Renal pelvis (tissue), 4 donors: ENCODE measurements around the gene WDR87. TPM values are rescaled to one million over a fixed set of nuclear protein-coding genes. Genes with fewer than 3 reads are reported as not detected.
A peak's percentile ranks its signal among the peaks of the same experiment; 100 is the strongest.
"Not testable (repeated sequence)": the region's sequence is repeated elsewhere in the genome, so short reads cannot be mapped to it uniquely, and the experiment has no call there.

Experiments used
- DNase-seq: peaks from one replicate; pipeline ENCODE4 v3.0.0-alpha.2; 2013
- polyA plus RNA-seq, 3 donors: library from polyadenylated mRNA; unstranded; fragments of 120-200 nt; gene quantifications; one replicate each; pipeline ENCODE4 v1.2.1, GENCODE V29; 2013; ENCODE audit not compliant: insufficient read length in 3 of 3

Gene WDR87
- polyA plus RNA-seq, 3 donors = 0.01 to 0.04 TPM; not detected in 1

GRCh38 chr19:37931881-37932655, 25.7 kb upstream of the WDR87 start:
- peak; percentile 86 for DNase-seq

GRCh38 chr19:37930416-37930815, 24.0 kb upstream of the WDR87 start:
- no peak for DNase-seq

GRCh38 chr19:37929355-37929923, 23.0 kb upstream of the WDR87 start:
- no peak for DNase-seq

DNA sequence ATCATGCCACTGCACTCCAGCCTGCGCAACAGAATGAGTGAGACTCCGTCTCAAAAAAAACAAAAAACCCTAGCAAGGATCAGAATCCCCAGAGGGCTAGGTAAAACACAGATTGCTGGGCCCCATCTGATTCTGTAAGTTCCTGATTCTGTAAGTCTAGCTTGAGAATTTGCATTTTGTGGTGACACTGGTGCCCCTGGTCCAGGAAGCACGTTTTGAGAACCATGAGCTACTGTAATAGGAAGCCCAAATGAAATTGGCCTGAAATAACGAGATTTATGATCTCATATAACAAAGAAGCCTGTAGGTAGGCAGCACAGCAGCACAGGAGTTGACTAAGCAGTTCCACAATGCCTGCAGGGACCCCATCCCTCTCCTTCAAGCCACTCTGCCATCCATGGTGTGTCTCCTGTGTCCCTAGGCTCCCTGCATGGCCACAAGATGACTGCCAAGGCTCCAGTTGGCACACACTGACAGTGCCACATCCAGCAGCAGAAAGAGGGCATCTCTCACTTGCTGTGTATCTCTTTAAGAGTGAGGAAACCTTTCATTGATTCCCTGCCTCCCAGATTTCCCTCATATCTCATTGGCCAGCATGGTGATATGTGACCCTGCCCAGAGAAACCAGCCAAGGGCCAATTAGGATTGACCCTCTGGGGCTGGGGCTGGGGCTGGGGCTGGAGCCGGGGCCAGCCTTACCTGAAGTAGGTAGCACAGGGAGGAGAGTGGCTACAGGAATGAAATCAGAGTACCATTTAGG, 22.3 kb upstream of the WDR87 start:
- DNase-seq = no peak

GRCh38 chr19:37926711-37927110, 20.3 kb upstream of the WDR87 start:
- no peak for DNase-seq

DNA sequence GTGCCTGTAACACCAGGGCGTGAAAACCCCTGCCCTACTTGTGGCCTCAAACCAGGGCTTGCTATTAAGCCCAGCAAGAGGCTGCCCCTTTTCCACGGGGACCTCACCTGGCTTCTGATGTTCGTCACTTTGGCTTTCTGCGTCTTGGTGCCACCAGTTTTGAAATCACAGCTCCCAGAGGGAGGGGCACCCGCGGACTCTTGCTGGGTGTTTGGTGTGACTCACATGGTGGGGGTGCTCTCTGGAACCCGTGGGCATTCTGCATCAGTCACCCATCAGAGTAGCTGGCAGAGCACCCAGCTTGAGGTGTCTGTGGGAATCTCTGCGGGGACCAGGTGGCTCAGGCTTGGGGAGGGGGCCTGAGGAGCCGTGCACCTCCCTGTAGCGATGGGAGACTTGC, 19.9 kb upstream of the WDR87 start:
- DNase-seq = no peak

DNA sequence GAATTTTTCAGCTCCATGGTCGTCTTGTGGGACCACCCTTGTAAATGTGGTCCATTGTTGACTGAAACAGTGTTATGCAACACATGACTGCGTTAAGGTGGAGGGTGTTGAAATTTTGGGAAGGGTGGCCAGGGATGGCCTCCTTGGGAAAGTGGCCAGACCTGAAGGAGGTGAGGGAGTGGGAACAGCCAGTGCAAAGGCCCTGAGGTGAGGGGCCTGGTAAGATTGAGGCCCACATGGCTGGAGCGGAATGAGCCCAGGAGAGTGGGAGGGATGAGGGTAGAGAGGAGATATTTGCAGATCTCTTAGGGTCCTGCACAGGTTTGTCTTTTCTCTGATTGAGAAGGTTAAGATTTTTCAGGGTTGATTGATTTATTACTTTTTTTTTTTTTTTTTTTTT, 18.8 kb upstream of the WDR87 start:
- DNase-seq = no peak

DNA sequence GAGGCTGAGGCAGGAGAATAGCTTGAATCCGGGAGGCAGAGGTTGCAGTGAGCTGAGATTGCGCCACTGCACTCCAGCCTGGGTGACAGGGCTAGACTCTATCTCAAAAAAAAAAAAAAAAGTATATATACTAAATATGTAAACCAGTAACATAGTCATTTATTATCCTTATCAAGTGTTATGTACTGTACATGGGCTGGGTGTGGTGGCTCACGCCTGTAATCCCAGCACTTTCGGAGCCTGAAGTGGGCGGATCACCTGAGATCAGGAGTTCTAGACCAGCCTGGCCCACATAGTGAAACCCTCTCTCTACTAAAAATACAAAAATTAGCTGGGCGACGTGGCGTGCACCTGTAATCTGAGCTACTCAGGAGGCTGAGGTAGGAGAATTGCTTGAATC, 18.2 kb upstream of the WDR87 start:
- not testable (repeated sequence) for DNase-seq

DNA sequence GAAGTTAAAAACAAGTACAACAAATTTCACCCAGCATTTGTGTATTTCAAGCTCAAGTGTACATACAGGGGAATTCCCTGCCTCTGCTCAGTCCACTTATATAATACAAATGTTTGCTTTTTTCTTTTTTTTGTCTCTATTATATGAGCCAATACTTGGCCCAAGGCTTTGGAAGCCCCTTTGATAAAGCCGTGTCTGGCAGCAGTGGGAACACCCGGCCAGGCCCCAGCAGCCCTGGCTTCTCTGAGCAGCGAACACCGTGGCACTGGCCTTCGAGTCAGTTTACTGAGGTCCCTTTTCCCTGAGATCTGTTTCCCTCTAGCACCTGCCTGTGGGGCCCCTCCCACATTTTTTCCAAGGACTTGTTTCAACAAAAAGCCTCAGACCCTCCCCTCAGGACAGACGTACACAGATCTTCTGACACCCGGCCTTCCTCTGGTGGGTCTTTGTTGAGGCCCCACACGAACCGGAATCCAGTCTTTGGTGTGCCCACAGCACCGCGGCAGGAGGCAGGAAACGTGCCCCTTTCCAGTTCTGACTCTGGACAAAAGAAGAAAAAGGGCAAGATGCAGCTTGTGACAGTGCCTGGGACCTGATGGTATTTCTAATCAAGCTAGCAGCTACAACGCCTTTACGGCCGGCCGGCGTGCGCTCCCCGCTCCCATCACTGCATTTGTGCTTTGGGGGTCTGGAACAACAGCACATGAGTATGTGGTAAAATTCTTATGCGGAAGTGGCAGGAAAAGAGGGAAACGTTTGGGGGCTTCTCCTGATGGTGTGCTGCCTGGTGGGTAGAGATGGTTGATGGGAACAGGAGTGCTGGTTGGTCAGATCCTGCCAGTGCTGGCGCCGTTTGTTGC, 14.4 kb upstream of the WDR87 start:
- no peak for DNase-seq

DNA sequence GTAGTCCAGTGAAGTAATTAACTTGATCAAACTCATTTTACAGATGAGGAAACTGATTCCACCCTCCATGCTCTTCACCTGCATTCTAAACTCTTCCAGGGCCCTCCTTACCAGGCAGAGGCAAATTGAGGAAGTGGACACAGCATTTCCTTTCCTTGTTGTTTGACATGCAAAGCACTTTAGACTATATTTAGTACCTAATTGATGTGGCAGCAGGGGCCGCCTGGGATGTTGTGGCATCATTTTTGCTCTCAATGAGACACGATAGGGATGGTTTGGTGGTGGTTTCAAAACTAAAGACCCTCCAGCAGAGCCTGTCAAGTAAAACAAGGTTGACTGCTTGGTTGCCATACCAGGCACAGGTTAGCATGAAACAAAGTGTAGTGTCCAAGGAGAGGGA, 8.5 kb upstream of the WDR87 start:
- no peak for DNase-seq

DNA sequence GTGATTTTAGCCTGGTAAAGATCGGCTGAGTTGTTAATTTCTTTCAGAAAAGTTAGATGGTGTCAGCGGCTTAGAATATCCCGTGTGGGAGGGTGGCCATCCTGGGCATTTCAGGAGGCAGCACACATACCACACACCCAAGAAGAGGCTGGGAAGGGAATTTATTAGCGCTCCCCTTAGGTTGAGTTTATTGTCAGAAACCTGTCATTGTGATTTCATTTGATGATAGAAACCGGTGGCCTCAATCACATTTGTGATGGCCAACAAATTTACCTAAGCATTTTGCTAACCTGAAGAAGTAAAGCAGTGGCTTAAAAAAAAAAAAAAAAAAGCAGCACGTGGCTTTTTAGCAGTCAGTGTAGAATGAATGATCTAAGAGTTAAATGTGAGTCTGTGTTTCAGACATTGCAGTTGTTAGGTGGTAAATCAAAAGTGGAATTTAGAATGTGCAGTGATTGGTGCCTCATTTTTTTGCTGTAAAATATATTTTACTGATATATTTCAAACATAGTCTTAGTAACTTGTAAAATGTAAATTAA, 3.3 kb upstream of the WDR87 start:
- DNase-seq = no peak

- DNase-seq = no peak
These were observed 1.5 kb upstream of the WDR87 start for GRCh38 chr19:37907735-37908455.

DNA sequence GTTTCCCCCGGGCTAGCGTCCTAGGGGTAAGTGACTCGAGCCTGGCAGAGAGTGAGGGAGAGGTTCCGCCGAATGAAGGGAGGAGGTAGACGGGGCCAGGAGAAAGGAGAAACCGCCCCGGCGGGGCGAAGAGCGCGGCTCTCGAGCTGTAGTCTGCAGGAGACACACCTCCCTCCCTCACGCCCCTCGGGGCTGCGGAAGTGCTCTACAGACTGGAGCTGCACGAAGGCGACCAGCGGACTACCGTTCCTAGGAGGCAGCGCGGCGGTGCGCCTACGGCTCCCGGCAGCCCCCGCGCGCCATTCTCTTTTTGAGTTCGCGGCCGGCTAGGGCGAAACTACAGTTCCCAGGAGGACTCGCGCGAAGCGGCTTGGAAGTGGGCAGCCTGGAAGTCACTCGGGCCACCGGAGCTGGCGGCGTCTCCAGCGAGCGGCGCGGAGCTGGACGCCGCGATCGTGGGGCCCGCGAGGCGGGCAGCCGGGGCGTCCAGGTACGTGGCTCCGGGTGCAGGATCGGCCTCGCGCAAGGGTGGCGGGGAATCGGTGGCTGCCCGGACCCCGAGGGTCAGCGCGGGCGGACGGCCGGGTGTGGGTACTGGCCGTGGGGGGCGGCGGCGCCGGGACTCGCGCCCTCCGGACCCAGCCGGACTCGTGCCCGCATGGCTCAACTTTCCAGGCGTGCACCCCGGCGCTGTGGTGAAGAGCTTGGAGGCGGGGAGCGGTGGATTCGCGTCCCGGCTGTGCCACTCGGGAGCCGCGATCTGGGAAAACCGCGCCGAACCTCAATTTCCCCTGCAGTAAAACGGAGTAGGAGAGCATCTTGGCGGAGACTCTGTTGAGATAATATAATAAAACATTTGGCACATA, 708 bp upstream of the WDR87 start, which contains the start of gene SIPA1L3:
SIPA1L3 (plus strand) TSS at position 340 of the 866 bp plus-strand sequence. CDS start 174,358 bp downstream, outside the sequence.
- DNase-seq = peak; percentile 97

DNA sequence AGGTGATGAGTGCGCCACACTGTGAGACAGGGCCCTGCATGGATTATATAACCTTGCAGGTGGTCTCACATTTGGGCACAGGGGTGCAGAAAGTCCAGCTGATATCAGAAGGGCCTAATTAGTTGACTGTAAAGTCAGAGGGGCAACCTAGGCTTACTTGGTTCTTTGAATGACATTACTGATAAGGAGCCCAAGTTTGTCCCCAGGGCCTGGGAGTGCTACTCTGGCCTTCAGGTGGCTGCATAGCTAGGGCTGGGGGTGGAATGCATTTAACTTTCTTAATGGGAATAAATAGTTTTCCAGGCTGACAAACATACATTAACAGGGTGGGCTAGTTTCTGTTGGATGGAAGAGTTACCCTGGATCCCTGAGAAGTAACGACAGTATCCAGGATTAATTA, 3.3 kb downstream of the WDR87 start:
- no peak for DNase-seq

DNA sequence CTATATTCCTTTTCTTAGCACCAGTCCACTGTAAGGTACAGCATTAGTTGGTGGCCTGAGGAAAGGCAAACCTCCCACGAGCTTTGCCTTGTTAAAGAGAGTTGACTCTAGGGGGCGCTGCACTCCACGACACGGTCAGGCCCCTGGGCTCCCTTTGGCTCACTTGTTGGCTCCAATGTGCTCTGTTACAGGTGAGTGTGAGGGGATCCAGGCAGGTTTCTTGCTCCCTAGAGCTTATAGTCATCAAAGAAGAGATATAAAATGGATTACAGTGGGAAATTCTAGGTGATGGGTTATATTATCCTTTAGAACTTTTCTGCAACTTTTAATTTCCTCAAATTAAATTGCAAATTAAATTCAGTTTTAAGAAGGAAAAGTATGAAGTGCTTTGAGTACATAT, 3.7 kb downstream of the WDR87 start:
- DNase-seq = peak; percentile 79

DNA sequence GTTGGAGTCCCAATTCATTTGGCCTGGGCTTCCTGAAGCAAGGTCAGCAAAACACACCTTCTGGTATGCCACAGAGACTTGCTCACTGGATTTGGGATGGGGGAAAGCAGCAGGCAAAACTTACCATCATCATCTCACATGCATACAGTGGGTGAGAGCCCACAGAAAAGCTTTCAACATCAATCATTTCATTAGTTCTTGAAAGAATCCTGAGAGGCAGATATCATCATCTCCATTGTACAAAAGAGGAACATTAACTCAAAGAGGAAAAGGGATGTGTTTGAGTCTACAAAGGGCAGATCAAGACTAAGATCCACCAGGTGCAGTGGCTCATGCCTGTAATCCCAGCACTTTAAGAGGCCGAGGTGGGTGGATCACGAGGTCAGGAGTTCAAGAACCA, 6.4 kb downstream of the WDR87 start:
- DNase-seq = no peak

GRCh38 chr19:37899453-37899852, 6.9 kb downstream of the WDR87 start:
- no peak for DNase-seq

DNA sequence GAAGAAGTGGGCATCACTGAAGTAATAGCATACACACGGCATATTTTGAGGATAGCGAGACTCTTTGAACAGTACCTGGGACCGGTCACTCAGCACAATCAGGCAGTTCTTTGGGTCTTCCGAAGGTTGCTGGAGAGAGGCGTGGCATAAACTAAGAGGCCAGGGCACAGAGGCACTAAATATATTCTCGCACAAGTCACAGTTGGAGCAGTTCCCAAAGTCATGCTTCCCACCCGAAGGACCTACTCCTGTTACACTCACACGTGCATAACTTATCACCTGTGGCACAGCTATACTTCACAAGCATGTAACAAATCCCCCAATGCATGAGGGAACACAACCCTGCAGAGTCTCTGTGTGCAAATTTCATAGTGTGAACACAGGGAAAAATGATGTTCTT, 10.2 kb downstream of the WDR87 start:
- no peak for DNase-seq

DNA sequence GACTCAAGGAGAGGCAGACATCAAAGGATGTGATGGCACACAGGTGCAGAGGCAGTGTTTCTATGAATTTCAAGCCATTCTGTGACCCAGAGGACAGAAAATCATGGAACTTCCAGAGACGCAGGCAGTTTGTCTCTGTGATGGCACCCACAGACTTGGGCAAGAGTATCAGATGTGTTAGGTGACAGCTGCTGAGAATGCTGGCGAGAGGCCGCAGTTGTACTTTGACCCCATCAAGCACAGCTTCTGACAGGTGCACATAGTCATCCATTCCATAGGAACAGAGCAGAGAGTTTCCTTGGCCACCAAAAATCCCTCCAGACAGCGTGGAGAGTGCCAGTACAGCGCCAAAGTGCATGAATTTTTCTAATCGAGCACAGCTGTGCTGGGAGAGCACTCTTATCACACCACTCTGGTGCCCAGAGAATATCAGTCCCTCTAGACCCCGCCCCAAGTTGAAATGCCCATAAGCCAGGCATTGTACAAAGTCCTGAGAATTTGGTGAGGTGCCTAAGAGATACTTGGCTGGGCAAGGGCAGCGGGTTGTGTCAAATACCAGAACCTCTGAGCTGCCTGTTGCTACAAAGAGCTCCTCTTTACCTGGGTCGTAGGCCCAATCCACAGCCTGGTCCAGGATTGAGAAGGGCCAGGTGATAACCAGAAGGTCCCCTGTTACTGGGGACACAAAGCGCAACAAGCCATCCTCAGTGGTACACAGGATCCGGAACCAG, 12.4 kb downstream of the WDR87 start:
- no peak for DNase-seq
